ENCODE results near the gene SHISA5. TPM values are rescaled to one million over a fixed set of nuclear protein-coding genes. Genes with fewer than 3 reads are reported as not detected.

Gene SHISA5
- total RNA-seq, 4 donors from 2014 or later = 78.4 to 145 (median 93.9) TPM

- no peaks in the 10 kb centered on the region for H3K27me3 ChIP-seq
- no peaks in the 10 kb centered on the region for H3K9me3 ChIP-seq
- H3K36me3 ChIP-seq = peaks cover 0 to 17% (median 4%) of the 10 kb centered on the region in 3 donors
- no peak for DNase-seq (ENCODE audit: low spot score in 2 of 2)
- H3K27ac ChIP-seq = peak overlapping the region; percentile 60 to 98 (median 79)
- WGBS, 2 donors = 77 to 79% methylated on average over 16 of the region's 16 CpGs
- H3K4me3 ChIP-seq = peak overlapping the region in 1 of 4 donors; percentile 40
- peaks cover 0 to 74% (median 27%) of the 10 kb centered on the region in 4 donors for H3K4me1 ChIP-seq
- TF ChIP-seq CTCF (IDR thresholded peaks at IDR 0.05) (peak in 1 of 5 experiments; percentile 3), EP300 (IDR thresholded peaks at IDR 0.05) (no peak)
Observed at GRCh38 chr3:48432411-48433371, 71.3 kb downstream of the SHISA5 start.

- peak overlapping the region in 3 of 4 donors; percentile 95 to 98 (median 95) for H3K27ac ChIP-seq
- peaks cover 0 to 86% (median 36%) of the 10 kb centered on the region in 4 donors for H3K4me1 ChIP-seq
- TF ChIP-seq EP300 (IDR thresholded peaks at IDR 0.05) = no peak
- no peak overlapping the region for H3K4me3 ChIP-seq
- no peaks in the 10 kb centered on the region for H3K9me3 ChIP-seq
- WGBS, 2 donors = 87 to 94% methylated on average over 8 of the region's 8 CpGs
- no peaks in the 10 kb centered on the region for H3K27me3 ChIP-seq
- no peak for DNase-seq (ENCODE audit: low spot score in 2 of 2)
- H3K36me3 ChIP-seq = peaks cover 0 to 17% (median 4%) of the 10 kb centered on the region in 3 donors
Observed at GRCh38 chr3:48431224-48432029, 72.5 kb downstream of the SHISA5 start.

GRCh38 chr3:48430708-48431101 is 73.3 kb downstream of the SHISA5 start:
- peak overlapping the region; percentile 95 to 98 (median 96) for H3K27ac ChIP-seq
- H3K36me3 ChIP-seq = peaks cover 0 to 17% (median 4%) of the 10 kb centered on the region in 3 donors
- no peaks in the 10 kb centered on the region for H3K9me3 ChIP-seq
- peaks cover 0 to 86% (median 40%) of the 10 kb centered on the region in 4 donors for H3K4me1 ChIP-seq
- WGBS, 2 donors = 90 to 93% methylated on average over 1 of the region's 1 CpG
- H3K4me3 ChIP-seq = no peak overlapping the region
- TF ChIP-seq CTCF (IDR thresholded peaks at IDR 0.05) (no peak), EP300 (IDR thresholded peaks at IDR 0.05) (no peak), POLR2A (IDR thresholded peaks at IDR 0.05) (no peak)
- H3K27me3 ChIP-seq = no peaks in the 10 kb centered on the region
- DNase-seq (ENCODE audit: low spot score in 2 of 2) = no peak

- Histone ChIP-seq H3K36me3 (peaks cover 0 to 17% (median 4%) of the 10 kb centered on the region in 3 donors), H3K4me3 (peak within 1 kb of the TSS; percentile 74 to 87 (median 80)), H3K4me1 (peaks cover 0 to 86% (median 41%) of the 10 kb centered on the region in 4 donors), H3K27ac (peak within 1 kb of the TSS; percentile 95 to 98 (median 96)), H3K9me3 (no peaks in the 10 kb centered on the region), H3K27me3 (no peaks in the 10 kb centered on the region)
- peak; percentile 61 to 82 for DNase-seq (ENCODE audit: low spot score in 2 of 2)
- WGBS, 2 donors = 20 to 21% methylated on average over 10 to 15 of the region's 15 CpGs
- TF ChIP-seq EP300 (IDR thresholded peaks at IDR 0.05) (peak in 1 of 2 donors; percentile 6), POLR2A (IDR thresholded peaks at IDR 0.05) (peak in 1 of 2 donors; percentile 41), CTCF (IDR thresholded peaks at IDR 0.05) (no peak)
Observed at GRCh38 chr3:48429960-48430707, 73.8 kb downstream of the SHISA5 start, which contains the start of gene PLXNB1. Gene PLXNB1, minus strand, starts transcription at chr3:48430086. Its CDS starts 5,475 bp downstream, at chr3:48424611.

Measured in tibial nerve (tissue), 4 donors.